ENCODE data around the gene TLR3. TPM values are rescaled to one million over a fixed set of nuclear protein-coding genes. Genes with fewer than 3 reads are reported as not detected.

The TLR3 gene
- total RNA-seq, 1 donor from 2014 or later: 1.9 TPM

DNA sequence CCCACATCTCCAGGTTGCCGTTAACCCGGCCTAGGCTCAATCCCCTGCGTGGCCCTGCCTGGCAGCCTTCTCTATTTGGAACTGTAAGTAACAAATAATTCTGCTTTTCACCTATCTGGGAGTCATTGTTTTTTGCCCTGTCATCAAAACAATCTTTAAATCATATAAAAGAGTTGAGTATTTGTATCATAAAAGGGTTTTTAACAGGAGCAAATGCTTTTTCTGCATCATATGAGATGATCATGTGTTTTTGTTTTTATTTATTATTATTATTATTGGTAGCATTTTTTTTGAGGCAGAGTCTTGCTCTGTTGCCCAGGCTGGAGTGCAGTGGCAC lies 10.0 kb upstream of the TLR3 start:
- Histone ChIP-seq H4K20me1 (ENCODE audit: insufficient read depth, low read length) (no peaks in the 10 kb centered on the region), H3K9ac (ENCODE audit: low read length) (no peak overlapping the region), H3K4me2 (ENCODE audit: low read length) (no peak overlapping the region), H3K4me1 (ENCODE audit: insufficient read depth, low read length) (no peaks in the 10 kb centered on the region), H3K36me3 (ENCODE audit: insufficient read depth, low read length) (no peaks in the 10 kb centered on the region), H3K27ac (ENCODE audit: low read depth, low read length) (no peak overlapping the region), H3K9me3 (ENCODE audit: insufficient read depth, low read depth, low read length) (no peaks in the 10 kb centered on the region), H3K27me3 (ENCODE audit: insufficient read depth, low read length) (no peaks in the 10 kb centered on the region), H3K4me3 (ENCODE audit: insufficient read depth, low read depth, low read length) (no peak overlapping the region), H2AFZ (ENCODE audit: low read depth, low read length) (no peak overlapping the region), H3K79me2 (ENCODE audit: insufficient read depth, low read length) (no peaks in the 10 kb centered on the region)
- Mint-ChIP-seq H3K36me3 (ENCODE audit: low read depth, unreplicated experiment) (no peaks in the 10 kb centered on the region), H3K4me1 (ENCODE audit: low read depth, unreplicated experiment) (no peaks in the 10 kb centered on the region), H3K27me3 (ENCODE audit: low read depth, unreplicated experiment) (no peaks in the 10 kb centered on the region), H3K9me3 (ENCODE audit: unreplicated experiment) (peaks cover 3% of the 10 kb centered on the region), H3K4me3 (ENCODE audit: unreplicated experiment) (no peak overlapping the region), H3K27ac (ENCODE audit: unreplicated experiment) (no peak overlapping the region)
- TF ChIP-seq, protein P1, sequence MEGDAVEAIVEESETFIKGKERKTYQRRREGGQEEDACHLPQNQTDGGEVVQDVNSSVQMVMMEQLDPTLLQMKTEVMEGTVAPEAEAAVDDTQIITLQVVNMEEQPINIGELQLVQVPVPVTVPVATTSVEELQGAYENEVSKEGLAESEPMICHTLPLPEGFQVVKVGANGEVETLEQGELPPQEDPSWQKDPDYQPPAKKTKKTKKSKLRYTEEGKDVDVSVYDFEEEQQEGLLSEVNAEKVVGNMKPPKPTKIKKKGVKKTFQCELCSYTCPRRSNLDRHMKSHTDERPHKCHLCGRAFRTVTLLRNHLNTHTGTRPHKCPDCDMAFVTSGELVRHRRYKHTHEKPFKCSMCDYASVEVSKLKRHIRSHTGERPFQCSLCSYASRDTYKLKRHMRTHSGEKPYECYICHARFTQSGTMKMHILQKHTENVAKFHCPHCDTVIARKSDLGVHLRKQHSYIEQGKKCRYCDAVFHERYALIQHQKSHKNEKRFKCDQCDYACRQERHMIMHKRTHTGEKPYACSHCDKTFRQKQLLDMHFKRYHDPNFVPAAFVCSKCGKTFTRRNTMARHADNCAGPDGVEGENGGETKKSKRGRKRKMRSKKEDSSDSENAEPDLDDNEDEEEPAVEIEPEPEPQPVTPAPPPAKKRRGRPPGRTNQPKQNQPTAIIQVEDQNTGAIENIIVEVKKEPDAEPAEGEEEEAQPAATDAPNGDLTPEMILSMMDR (IDR thresholded peaks at IDR 0.05; ENCODE audit: insufficient read depth, low read depth, low read length): no peak
- no peak for TF ChIP-seq EZH2 (IDR thresholded peaks at IDR 0.05; ENCODE audit: insufficient read depth, low read length)
- DNase-seq (ENCODE audit: low read depth): no peak
- no peak for FAIRE-seq

DNA sequence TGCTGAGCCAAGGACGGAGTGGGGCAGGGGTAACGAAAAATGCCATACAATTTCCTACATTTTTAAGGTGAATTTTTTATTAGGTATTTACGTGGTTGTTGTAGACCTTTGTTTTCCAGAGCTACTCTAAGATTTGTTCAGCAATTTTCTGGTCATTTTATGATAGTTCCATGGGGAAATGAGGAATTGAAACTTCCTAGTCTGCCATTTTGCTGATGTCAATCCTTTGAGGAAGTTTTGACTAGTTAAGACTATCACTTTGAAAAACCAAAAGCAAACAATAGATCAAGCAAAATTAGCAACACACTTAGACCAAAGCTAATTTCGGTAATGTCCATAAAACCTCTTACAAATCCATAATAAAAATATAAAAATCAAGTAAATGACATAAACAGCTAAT lies 7.0 kb upstream of the TLR3 start:
- FAIRE-seq (no peak), DNase-seq (ENCODE audit: low read depth) (no peak)
- H3K4me1 ChIP-seq (ENCODE audit: insufficient read depth, low read length): no peaks in the 10 kb centered on the region
- H3K4me2 ChIP-seq (ENCODE audit: low read length): no peak overlapping the region
- H3K27ac ChIP-seq (ENCODE audit: low read depth, low read length): no peak overlapping the region
- H3K9me3 ChIP-seq (ENCODE audit: insufficient read depth, low read depth, low read length): no peaks in the 10 kb centered on the region
- Mint-ChIP-seq H3K9me3 (ENCODE audit: unreplicated experiment) (peaks cover 3% of the 10 kb centered on the region), H3K27ac (ENCODE audit: unreplicated experiment) (no peak overlapping the region), H3K27me3 (ENCODE audit: low read depth, unreplicated experiment) (no peaks in the 10 kb centered on the region), H3K4me1 (ENCODE audit: low read depth, unreplicated experiment) (no peaks in the 10 kb centered on the region), H3K36me3 (ENCODE audit: low read depth, unreplicated experiment) (no peaks in the 10 kb centered on the region), H3K4me3 (ENCODE audit: unreplicated experiment) (no peak overlapping the region)
- no peaks in the 10 kb centered on the region for H4K20me1 ChIP-seq (ENCODE audit: insufficient read depth, low read length)
- TF ChIP-seq EZH2 (IDR thresholded peaks at IDR 0.05; ENCODE audit: insufficient read depth, low read length): no peak
- TF ChIP-seq, protein P1 (IDR thresholded peaks at IDR 0.05; ENCODE audit: insufficient read depth, low read depth, low read length): no peak
- H3K79me2 ChIP-seq (ENCODE audit: insufficient read depth, low read length): no peaks in the 10 kb centered on the region
- no peaks in the 10 kb centered on the region for H3K27me3 ChIP-seq (ENCODE audit: insufficient read depth, low read length)
- no peak overlapping the region for H3K9ac ChIP-seq (ENCODE audit: low read length)
- no peak overlapping the region for H2AFZ ChIP-seq (ENCODE audit: low read depth, low read length)
- no peaks in the 10 kb centered on the region for H3K36me3 ChIP-seq (ENCODE audit: insufficient read depth, low read length)
- no peak overlapping the region for H3K4me3 ChIP-seq (ENCODE audit: insufficient read depth, low read depth, low read length)

DNA sequence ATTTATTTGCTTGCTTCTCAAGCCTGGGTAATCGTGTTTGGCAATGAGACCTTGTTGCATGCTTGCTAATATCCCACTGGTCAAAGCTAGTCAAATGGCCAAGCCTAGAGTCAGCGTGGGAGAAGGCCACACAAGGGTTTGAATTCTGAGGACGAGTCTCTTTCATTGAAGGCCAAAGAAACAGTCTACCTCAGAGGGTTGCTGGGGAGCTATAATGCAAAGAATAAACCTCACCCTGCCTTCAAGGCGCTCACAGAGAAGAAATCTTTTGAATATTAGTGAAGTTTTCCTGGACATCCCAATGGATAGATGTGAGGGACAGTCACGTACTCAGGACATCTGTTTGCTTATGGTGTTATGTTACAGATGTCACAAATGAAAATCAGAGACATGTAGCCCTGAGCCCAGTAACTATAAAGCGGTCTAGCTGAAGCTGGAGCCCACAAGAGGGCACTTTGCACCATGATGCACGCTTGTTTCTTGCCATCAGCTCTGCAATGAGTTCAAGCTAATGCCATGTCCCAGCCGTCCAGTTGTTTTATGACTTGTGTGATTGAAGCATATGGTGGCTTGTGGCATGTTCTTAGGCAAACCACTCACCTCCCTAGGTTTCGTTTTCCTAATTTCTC lies 1.1 kb upstream of the TLR3 start:
- Histone ChIP-seq H3K4me1 (ENCODE audit: insufficient read depth, low read length) (no peaks in the 10 kb centered on the region), H3K4me2 (ENCODE audit: low read length) (peak overlapping the region; percentile 90), H3K36me3 (ENCODE audit: insufficient read depth, low read length) (no peaks in the 10 kb centered on the region), H3K9ac (ENCODE audit: low read length) (no peak overlapping the region), H4K20me1 (ENCODE audit: insufficient read depth, low read length) (no peaks in the 10 kb centered on the region), H3K9me3 (ENCODE audit: insufficient read depth, low read depth, low read length) (no peaks in the 10 kb centered on the region), H2AFZ (ENCODE audit: low read depth, low read length) (peak overlapping the region; percentile 21), H3K27ac (ENCODE audit: low read depth, low read length) (no peak overlapping the region), H3K79me2 (ENCODE audit: insufficient read depth, low read length) (no peaks in the 10 kb centered on the region), H3K4me3 (ENCODE audit: insufficient read depth, low read depth, low read length) (peak overlapping the region; percentile 66), H3K27me3 (ENCODE audit: insufficient read depth, low read length) (no peaks in the 10 kb centered on the region)
- FAIRE-seq (peak; percentile 50), DNase-seq (ENCODE audit: low read depth) (peak; percentile 9)
- no peaks in the 10 kb centered on the region for H3K27me3 Mint-ChIP-seq (ENCODE audit: low read depth, unreplicated experiment)
- H3K9me3 Mint-ChIP-seq (ENCODE audit: unreplicated experiment): peaks cover 1% of the 10 kb centered on the region
- H3K27ac Mint-ChIP-seq (ENCODE audit: unreplicated experiment): no peak overlapping the region
- H3K36me3 Mint-ChIP-seq (ENCODE audit: low read depth, unreplicated experiment): no peaks in the 10 kb centered on the region
- no peak overlapping the region for H3K4me3 Mint-ChIP-seq (ENCODE audit: unreplicated experiment)
- TF ChIP-seq, protein P1 (IDR thresholded peaks at IDR 0.05; ENCODE audit: insufficient read depth, low read depth, low read length): peak; percentile 34
- no peak for TF ChIP-seq EZH2 (IDR thresholded peaks at IDR 0.05; ENCODE audit: insufficient read depth, low read length)
- peaks cover 12% of the 10 kb centered on the region for H3K4me1 Mint-ChIP-seq (ENCODE audit: low read depth, unreplicated experiment)
